Measurements from ENCODE around the gene OST4. TPM values are rescaled to one million over a fixed set of nuclear protein-coding genes. Genes with fewer than 3 reads are reported as not detected.

Gene OST4
- total RNA-seq, 1 experiment from 2014 or later = 166 TPM

DNA sequence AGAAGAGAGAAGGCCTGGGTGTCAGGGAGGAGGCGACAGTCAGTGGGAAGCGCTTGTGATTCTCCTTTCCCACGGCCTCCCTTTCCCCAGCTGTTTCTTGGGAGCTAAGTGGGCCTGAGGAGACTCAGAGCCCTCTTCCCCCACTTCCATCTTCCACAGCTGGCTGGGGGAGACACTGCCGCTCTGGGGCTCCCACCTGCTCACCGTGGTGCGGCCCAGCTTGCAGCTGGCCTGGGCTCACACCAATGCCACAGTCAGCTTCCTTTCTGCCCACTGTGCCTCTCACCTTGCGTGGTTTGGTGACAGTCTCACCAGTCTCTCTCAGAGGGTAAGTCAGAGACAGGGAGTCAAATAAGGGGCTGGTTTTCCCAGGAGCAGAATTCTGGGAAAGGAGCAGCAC is 31.6 kb downstream of the OST4 start:
- peaks cover 26% of the 10 kb centered on the region for H3K36me3 ChIP-seq (ENCODE audit: low read depth)
- TF ChIP-seq, protein P1, sequence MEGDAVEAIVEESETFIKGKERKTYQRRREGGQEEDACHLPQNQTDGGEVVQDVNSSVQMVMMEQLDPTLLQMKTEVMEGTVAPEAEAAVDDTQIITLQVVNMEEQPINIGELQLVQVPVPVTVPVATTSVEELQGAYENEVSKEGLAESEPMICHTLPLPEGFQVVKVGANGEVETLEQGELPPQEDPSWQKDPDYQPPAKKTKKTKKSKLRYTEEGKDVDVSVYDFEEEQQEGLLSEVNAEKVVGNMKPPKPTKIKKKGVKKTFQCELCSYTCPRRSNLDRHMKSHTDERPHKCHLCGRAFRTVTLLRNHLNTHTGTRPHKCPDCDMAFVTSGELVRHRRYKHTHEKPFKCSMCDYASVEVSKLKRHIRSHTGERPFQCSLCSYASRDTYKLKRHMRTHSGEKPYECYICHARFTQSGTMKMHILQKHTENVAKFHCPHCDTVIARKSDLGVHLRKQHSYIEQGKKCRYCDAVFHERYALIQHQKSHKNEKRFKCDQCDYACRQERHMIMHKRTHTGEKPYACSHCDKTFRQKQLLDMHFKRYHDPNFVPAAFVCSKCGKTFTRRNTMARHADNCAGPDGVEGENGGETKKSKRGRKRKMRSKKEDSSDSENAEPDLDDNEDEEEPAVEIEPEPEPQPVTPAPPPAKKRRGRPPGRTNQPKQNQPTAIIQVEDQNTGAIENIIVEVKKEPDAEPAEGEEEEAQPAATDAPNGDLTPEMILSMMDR (conservative IDR thresholded peaks at IDR 0.05) = no peak
- TF ChIP-seq EZH2 (IDR thresholded peaks at IDR 0.05; ENCODE audit: low read depth) = no peak
- no peaks in the 10 kb centered on the region for H3K27me3 ChIP-seq (ENCODE audit: insufficient read depth, low read depth)
- no peaks in the 10 kb centered on the region for H3K9me3 ChIP-seq (ENCODE audit: insufficient read depth, low read depth)
- BruUV-seq (replicated peaks) = no TSS peak
- H3K79me2 ChIP-seq (ENCODE audit: low read depth) = peaks cover 6% of the 10 kb centered on the region
- no peak for DNase-seq
- no peak overlapping the region for H3K27ac ChIP-seq
- no peaks in the 10 kb centered on the region for H3K9me2 ChIP-seq (ENCODE audit: insufficient read depth)
- no peak overlapping the region for H3K4me2 ChIP-seq
- H3K4me3 ChIP-seq = no peak overlapping the region
- no peaks in the 10 kb centered on the region; the same call in 1 of the 2 replicates for H4K20me1 ChIP-seq (ENCODE audit: insufficient read depth)
- ChIA-PET CTCF (no interaction called here), POLR2A (ENCODE audit: unreplicated experiment) (no interaction called here)
- H3F3A ChIP-seq (ENCODE audit: insufficient read depth, low read depth) = peaks cover 4% of the 10 kb centered on the region
- intact Hi-C loops (cut with micrococcal nuclease; ENCODE audit: unreplicated experiment) = no loop called here
- no peaks in the 10 kb centered on the region for H3K4me1 ChIP-seq (replicated peaks; ENCODE audit: insufficient read depth)
- no peak overlapping the region for H2AFZ ChIP-seq

DNA sequence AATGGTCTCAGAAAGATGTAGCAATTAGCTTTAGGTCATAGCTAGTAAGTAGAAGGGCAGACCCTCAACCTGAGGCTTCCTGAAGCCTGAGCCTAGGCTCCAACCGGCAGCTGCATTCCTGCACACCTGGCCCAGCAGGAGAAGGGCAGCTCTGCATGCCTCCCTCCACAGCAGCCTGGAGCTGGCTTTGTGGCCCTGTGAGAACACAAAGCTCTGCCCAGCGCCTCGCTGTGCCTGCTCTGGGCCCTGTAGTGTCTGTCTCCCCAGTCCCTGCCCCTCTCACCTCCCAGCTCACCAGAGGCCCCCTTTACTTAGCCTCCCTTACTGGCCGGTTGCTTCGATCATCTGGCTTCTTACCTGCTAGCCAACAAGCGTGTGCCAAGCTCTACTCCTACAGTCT is 32.0 kb downstream of the OST4 start:
- TF ChIP-seq EZH2 (IDR thresholded peaks at IDR 0.05; ENCODE audit: low read depth) = no peak
- TF ChIP-seq, protein P1 (conservative IDR thresholded peaks at IDR 0.05) = no peak
- intact Hi-C loops (cut with micrococcal nuclease; ENCODE audit: unreplicated experiment) = no loop called here
- H3K4me2 ChIP-seq = no peak overlapping the region
- CTCF ChIA-PET = no interaction called here
- peaks cover 27% of the 10 kb centered on the region for H3K36me3 ChIP-seq (ENCODE audit: low read depth)
- POLR2A ChIA-PET (ENCODE audit: unreplicated experiment) = no interaction called here
- H2AFZ ChIP-seq = no peak overlapping the region
- no peak overlapping the region for H3K4me3 ChIP-seq
- no TSS peak for BruUV-seq (replicated peaks)
- H3F3A ChIP-seq (ENCODE audit: insufficient read depth, low read depth) = peaks cover 4% of the 10 kb centered on the region
- H3K9me3 ChIP-seq (ENCODE audit: insufficient read depth, low read depth) = no peaks in the 10 kb centered on the region
- no peak for DNase-seq
- no peak overlapping the region for H3K27ac ChIP-seq
- H3K27me3 ChIP-seq (ENCODE audit: insufficient read depth, low read depth) = no peaks in the 10 kb centered on the region
- H3K79me2 ChIP-seq (ENCODE audit: low read depth) = peaks cover 10% of the 10 kb centered on the region
- H3K4me1 ChIP-seq (replicated peaks; ENCODE audit: insufficient read depth) = no peaks in the 10 kb centered on the region
- H4K20me1 ChIP-seq (ENCODE audit: insufficient read depth) = no peaks in the 10 kb centered on the region; the same call in 1 of the 2 replicates
- no peaks in the 10 kb centered on the region for H3K9me2 ChIP-seq (ENCODE audit: insufficient read depth)

DNA sequence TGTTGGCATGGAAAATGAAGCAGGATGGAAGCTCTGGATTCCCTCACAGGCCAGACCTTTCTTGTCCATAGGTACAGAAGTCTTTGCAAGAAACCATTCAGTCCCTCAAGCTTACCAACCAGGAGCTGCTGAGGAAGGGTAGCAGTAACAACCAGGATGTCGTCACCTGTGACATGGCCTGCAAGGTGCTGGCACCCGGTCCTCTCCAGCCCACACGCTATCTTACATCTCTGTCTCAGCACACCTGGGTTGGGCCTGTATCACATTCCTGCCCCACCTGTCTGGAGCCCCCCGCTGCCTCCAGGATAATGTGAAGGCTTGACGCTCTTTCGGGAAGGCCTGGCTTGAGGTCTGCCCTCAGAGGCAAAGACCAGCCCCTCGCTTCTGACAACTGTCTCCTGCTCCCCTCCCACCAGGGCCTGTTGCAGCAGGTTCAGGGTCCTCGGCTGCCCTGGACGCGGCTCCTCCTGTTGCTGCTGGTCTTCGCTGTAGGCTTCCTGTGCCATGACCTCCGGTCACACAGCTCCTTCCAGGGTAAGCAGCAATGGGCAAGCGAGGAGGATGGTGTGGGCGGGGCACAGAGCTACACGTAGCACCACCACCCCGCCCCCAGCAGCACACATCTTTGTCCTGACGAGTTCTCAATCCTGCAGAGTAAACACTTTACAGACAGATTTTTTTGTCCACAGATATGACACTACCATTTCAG is 32.7 kb downstream of the OST4 start:
- Histone ChIP-seq H3F3A (ENCODE audit: insufficient read depth, low read depth) (peaks cover 4% of the 10 kb centered on the region), H2AFZ (no peak overlapping the region), H3K4me2 (no peak overlapping the region), H3K9me3 (ENCODE audit: insufficient read depth, low read depth) (no peaks in the 10 kb centered on the region), H3K79me2 (ENCODE audit: low read depth) (peaks cover 17% of the 10 kb centered on the region), H3K4me3 (no peak overlapping the region), H3K9me2 (ENCODE audit: insufficient read depth) (no peaks in the 10 kb centered on the region), H3K4me1 (replicated peaks; ENCODE audit: insufficient read depth) (peaks cover 6% of the 10 kb centered on the region), H4K20me1 (ENCODE audit: insufficient read depth) (no peaks in the 10 kb centered on the region; the same call in 1 of the 2 replicates), H3K27me3 (ENCODE audit: insufficient read depth, low read depth) (no peaks in the 10 kb centered on the region), H3K27ac (no peak overlapping the region), H3K36me3 (ENCODE audit: low read depth) (peaks cover 27% of the 10 kb centered on the region)
- TF ChIP-seq, protein P1 (conservative IDR thresholded peaks at IDR 0.05) = no peak
- no peak for TF ChIP-seq EZH2 (IDR thresholded peaks at IDR 0.05; ENCODE audit: low read depth)
- POLR2A ChIA-PET (ENCODE audit: unreplicated experiment) = no interaction called here
- CTCF ChIA-PET = no interaction called here
- BruUV-seq (replicated peaks) = no TSS peak
- intact Hi-C loops (cut with micrococcal nuclease; ENCODE audit: unreplicated experiment) = no loop called here
- DNase-seq = no peak

All from PC-9 (cell line).